HCT116 (cell line): ENCODE measurements around the gene NCAPG. TPM values are rescaled to one million over a fixed set of nuclear protein-coding genes. Genes with fewer than 3 reads are reported as not detected.
A peak's percentile ranks its signal among the peaks of the same experiment; 100 is the strongest.

Experiments used
- ATAC-seq: fragments of 200-7000 bp; cut with Tn5 transposase; 2 replicates; pipeline ENCODE4 v1.9.1; 2020; ENCODE audit warnings: mild to moderate bottlenecking, moderate library complexity
- BruUV-seq: library from RNA; stranded (reverse); fragments of 400-500 nt; replicated peaks from 2 replicates; lab custom pipeline; 2021; lab: Mats Ljungman, UMichigan
- CTCF ChIA-PET: fragments of 300-600 bp; sonication (Branson Sonifier 250); formaldehyde crosslinking; loops from one replicate; lab custom pipeline; 2021; ENCODE audit warnings: antibody characterized with exemption; lab: Charles Lee
- POLR2A ChIA-PET: fragments of 300-600, 350-600 bp; sonication (Branson Sonifier 250); formaldehyde crosslinking; loops from one replicate; lab custom pipeline; 2021; ENCODE audit warnings: antibody characterized with exemption; lab: Charles Lee
- RAD21 ChIA-PET, 2 experiments: fragments of 300-600 bp; sonication (Branson Sonifier 250); formaldehyde crosslinking; loops; one replicate each; lab custom pipeline; 2023; ENCODE audit warnings: low total read pairs in 2 of 2; ENCODE audit not compliant: uncharacterized antibody in 2 of 2, unreplicated experiment in 2 of 2, low non-redundant PET in 1 of 2; lab: Charles Lee
- DNase-seq: peaks from one replicate; pipeline ENCODE4 v3.0.0-alpha.2; 2010; ENCODE audit warnings: low read depth, low spot score
- H2AFZ ChIP-seq: fragments of 200-600 bp; shearing (Covaris generic), sonication (generic); 2 replicates; pipeline ENCODE4 v1.6.1; 2017; ENCODE audit warnings: low read depth, mixed run types, mixed read lengths, antibody characterized with exemption, low read length; ENCODE audit not compliant: poor library complexity, severe bottlenecking
- H3K27ac ChIP-seq: 2 replicates; pipeline ENCODE4 v1.5.1; 2012; ENCODE audit warnings: low read depth, low read length
- H3K27me3 ChIP-seq: fragments of 200-600 bp; sonication (generic); 2 replicates; pipeline ENCODE4 v1.6.1; 2016; ENCODE audit warnings: mixed run types, low read length, mixed read lengths; ENCODE audit not compliant: insufficient read depth
- H3K36me3 ChIP-seq, 2 experiments: fragments of 200-500 bp in 1 of 2; fragments of 200-600 bp in 1 of 2; sonication (Bioruptor generic) in 1 of 2; sonication (generic) in 1 of 2; 2 replicates each; pipeline versions ENCODE4 v1.5.1 to v1.6.1; 2014 to 2016; ENCODE audit warnings: low read length in 2 of 2, inconsistent platforms in 1 of 2, mixed read lengths in 1 of 2, mixed run types in 1 of 2; ENCODE audit not compliant: insufficient read depth in 2 of 2, control insufficient read depth in 1 of 2
- H3K4me1 ChIP-seq, 2 experiments: fragments of 200-600 bp in 1 of 2; sonication (generic) in 1 of 2; 2 replicates each; pipeline versions ENCODE4 v1.5.1 to v1.6.1; 2012 to 2017; ENCODE audit warnings: low read length in 2 of 2, inconsistent platforms in 1 of 2, mild to moderate bottlenecking in 1 of 2, mixed read lengths in 1 of 2, mixed run types in 1 of 2, moderate library complexity in 1 of 2; ENCODE audit not compliant: insufficient read depth in 2 of 2, control insufficient read depth in 1 of 2
- H3K4me2 ChIP-seq: fragments of 200-600 bp; sonication (generic); 2 replicates; pipeline ENCODE4 v1.6.1; 2017; ENCODE audit warnings: mixed run types, low read length, mixed read lengths
- H3K4me3 ChIP-seq, 2 experiments: fragments of 200-600 bp in 1 of 2; sonication (generic) in 1 of 2; replicated peaks in 1 of 2; 2 replicates each; pipeline ENCODE4 v1.5.1; 2011 to 2016; ENCODE audit warnings: low read length in 2 of 2, control low read depth in 1 of 2, low read depth in 1 of 2, mild to moderate bottlenecking in 1 of 2, mixed read lengths in 1 of 2, mixed run types in 1 of 2
- H3K79me2 ChIP-seq: fragments of 200-600 bp; sonication (generic); 2 replicates; pipeline ENCODE4 v1.6.1; 2017; ENCODE audit warnings: mild to moderate bottlenecking, mixed run types, low read length, moderate library complexity, mixed read lengths; ENCODE audit not compliant: insufficient read depth
- H3K9ac ChIP-seq: fragments of 200-600 bp; sonication (generic); 2 replicates; pipeline ENCODE4 v1.6.1; 2016; ENCODE audit warnings: low read length, mixed read lengths
- H3K9me2 ChIP-seq: fragments of 200-600 bp; sonication (generic), shearing (Covaris generic); 2 replicates; pipeline ENCODE4 v1.6.1; 2017; ENCODE audit warnings: mixed run types, mild to moderate bottlenecking, moderate library complexity; ENCODE audit not compliant: insufficient read depth
- H3K9me3 ChIP-seq, 2 experiments: fragments of 200-500 bp in 1 of 2; fragments of 200-600 bp in 1 of 2; sonication (Bioruptor generic) in 1 of 2; sonication (generic) in 1 of 2; 2 replicates each; pipeline ENCODE4 v1.6.1; 2014 to 2017; ENCODE audit warnings: low read length in 2 of 2, mixed read lengths in 2 of 2, inconsistent platforms in 1 of 2, low read depth in 1 of 2, mild to moderate bottlenecking in 1 of 2, mixed run types in 1 of 2, moderate library complexity in 1 of 2; ENCODE audit not compliant: control insufficient read depth in 1 of 2, insufficient read depth in 1 of 2
- H4K20me1 ChIP-seq: fragments of 200-600 bp; sonication (generic), shearing (Covaris generic); 2 replicates; pipeline ENCODE4 v1.6.1; 2017; ENCODE audit warnings: mixed run types, mild to moderate bottlenecking, moderate library complexity; ENCODE audit not compliant: insufficient read depth
- ATF3 ChIP-seq: IDR thresholded peaks from 2 replicates; pipeline ENCODE4 v1.6.1; 2012
- CBX3 ChIP-seq: IDR thresholded peaks from 2 replicates; pipeline ENCODE4 v1.6.1; 2012; ENCODE audit warnings: low read depth
- EGR1 ChIP-seq: IDR thresholded peaks from 2 replicates; pipeline ENCODE4 v1.6.1; 2012; ENCODE audit warnings: low read depth
- ELF1 ChIP-seq: IDR thresholded peaks from 2 replicates; pipeline ENCODE4 v1.6.1; 2012; ENCODE audit warnings: low read depth, borderline replicate concordance
- EZH2phosphoT487 ChIP-seq: fragments of 200-600 bp; IDR thresholded peaks from 2 replicates; pipeline ENCODE4 v1.6.1; 2018; ENCODE audit warnings: antibody characterized with exemption, borderline replicate concordance
- MAX ChIP-seq: IDR thresholded peaks from 2 replicates; pipeline ENCODE4 v1.6.1; 2012
- POLR2A ChIP-seq: IDR thresholded peaks from 2 replicates; pipeline ENCODE4 v1.7.0; 2011; ENCODE audit warnings: borderline replicate concordance; ENCODE audit not compliant: insufficient read depth, insufficient read length; ENCODE audit errors: extremely low read depth
- RAD21 ChIP-seq: IDR thresholded peaks from 2 replicates; pipeline ENCODE4 v1.6.1; 2012; ENCODE audit warnings: low read depth, mild to moderate bottlenecking
- REST ChIP-seq: IDR thresholded peaks from 2 replicates; pipeline ENCODE4 v1.6.1; 2012; ENCODE audit warnings: low read depth
- SIN3A ChIP-seq: IDR thresholded peaks from 2 replicates; pipeline ENCODE4 v1.6.1; 2012; ENCODE audit warnings: low read depth
- SRF ChIP-seq: IDR thresholded peaks from 2 replicates; pipeline ENCODE4 v1.6.1; 2012; ENCODE audit warnings: low read depth
- TCF7L2 ChIP-seq: IDR thresholded peaks from 2 replicates; pipeline ENCODE4 v1.7.0; 2011; ENCODE audit warnings: borderline replicate concordance, inconsistent platforms; ENCODE audit not compliant: insufficient read depth, insufficient read length; ENCODE audit errors: extremely low read depth
- ZBTB33 ChIP-seq: IDR thresholded peaks from 2 replicates; pipeline ENCODE4 v1.6.1; 2011; ENCODE audit warnings: mild to moderate bottlenecking, low read length, moderate library complexity; ENCODE audit not compliant: insufficient replicate concordance; ENCODE audit errors: extremely low read depth
- ZFX ChIP-seq: fragments of 450-650 bp; IDR thresholded peaks from 2 replicates; pipeline ENCODE4 v1.6.1; 2017
- intact Hi-C: fragments of 100-400 bp; cut with micrococcal nuclease; formaldehyde crosslinking; loops from 2 replicates; pipeline ENCODE4 v1.10.0; 2022
- total RNA-seq: library from RNA; stranded (reverse); gene quantifications from one replicate; pipeline ENCODE4 v1.2.1, GENCODE V29; 2021; ENCODE audit not compliant: unreplicated experiment

Gene NCAPG
- total RNA-seq, 1 experiment from 2014 or later: 79.4 TPM

GRCh38 chr4:17811078-17811603 lies 362 bp downstream of the NCAPG start:
- TF ChIP-seq ELF1 (no peak), ZFX (peak; percentile 15; the same call in 1 of the 2 replicates)
- DNase-seq: no peak
- Histone ChIP-seq H3K4me1 (peaks cover 5 to 20% of the 10 kb centered on the region in 2 experiments; a peak in 2 of 4 replicates), H4K20me1 (peaks cover 23% of the 10 kb centered on the region; the same call in 1 of the 2 replicates), H3K27me3 (no peaks in the 10 kb centered on the region), H3K4me3 (peak overlapping the region; percentile 80 to 93), H3K9me3 (no peaks in the 10 kb centered on the region), H2AFZ (no peak overlapping the region), H3K79me2 (peaks cover 98% of the 10 kb centered on the region), H3K36me3 (peaks cover 17 to 23% of the 10 kb centered on the region in 2 experiments), H3K9me2 (no peaks in the 10 kb centered on the region), H3K9ac (peak overlapping the region; percentile 98), H3K4me2 (peak overlapping the region; percentile 85), H3K27ac (peak overlapping the region; percentile 60)
- ChIA-PET RAD21 (no interaction called here), CTCF (interaction anchor here (1.1 kb wide), 1 partner anchor 262 kb away, joined by 3 read pairs; no protein-coding TSS in a partner anchor), POLR2A (interaction anchor here (0.5 to 1.5 kb wide), 2 partner anchors 11 kb away, joined by 3 to 4 read pairs; no protein-coding TSS in a partner anchor)
- BruUV-seq: no TSS peak
- ATAC-seq: peak; percentile 51
- intact Hi-C loops: loop anchor here (2.0 kb wide), 1 partner anchor 210 kb away; the partner anchor contains the start of gene LCORL

GRCh38 chr4:17812125-17812524 lies 1.3 kb downstream of the NCAPG start:
- Histone ChIP-seq H3K27ac (no peak overlapping the region), H3K4me2 (peak overlapping the region; percentile 85), H3K36me3 (peaks cover 18 to 27% of the 10 kb centered on the region in 2 experiments), H3K79me2 (peaks cover 98% of the 10 kb centered on the region), H3K4me3 (peak overlapping the region; percentile 80 to 93), H3K9me3 (no peaks in the 10 kb centered on the region), H3K9me2 (no peaks in the 10 kb centered on the region), H3K4me1 (peaks cover 5 to 20% of the 10 kb centered on the region in 2 experiments; a peak in 2 of 4 replicates), H2AFZ (no peak overlapping the region), H3K27me3 (no peaks in the 10 kb centered on the region), H4K20me1 (peaks cover 13% of the 10 kb centered on the region; the same call in 1 of the 2 replicates), H3K9ac (peak overlapping the region; percentile 98)
- ChIA-PET CTCF (no interaction called here), POLR2A (no interaction called here), RAD21 (no interaction called here)
- no TSS peak for BruUV-seq
- intact Hi-C loops: no loop called here
- no peak for DNase-seq
- ATAC-seq: no peak
- TF ChIP-seq SRF: no peak
- TF ChIP-seq CBX3: no peak
- TF ChIP-seq POLR2A: no peak
- no peak for TF ChIP-seq RAD21
- TF ChIP-seq SIN3A: no peak
- TF ChIP-seq EGR1: no peak
- TF ChIP-seq ZBTB33: no peak
- TF ChIP-seq REST: no peak
- TF ChIP-seq EZH2phosphoT487: no peak
- no peak for TF ChIP-seq ZFX
- no peak for TF ChIP-seq MAX
- no peak for TF ChIP-seq TCF7L2
- TF ChIP-seq ELF1: no peak
- TF ChIP-seq ATF3: no peak
